Kidney (tissue), 14 donors: ENCODE results near the gene GTF2A2. TPM values are rescaled to one million over a fixed set of nuclear protein-coding genes. Genes with fewer than 3 reads are reported as not detected.
"Not testable (repeated sequence)": the region's sequence is repeated elsewhere in the genome, so short reads cannot be mapped to it uniquely, and the experiment has no call there.

Source experiments
- DNase-seq, 5 donors: peaks; one replicate each; pipeline ENCODE4 v3.0.0-alpha.2; 2013 to 2020
- FAIRE-seq: peaks from 2 replicates; lab custom pipeline; 2012; peaks lifted over from hg19 to GRCh38; lab: Jason Lieb, UNC
- H3K27ac ChIP-seq, 2 donors: one replicate each; pipeline ENCODE4 v1.7.0; 2013; ENCODE audit warnings: low read depth in 2 of 2, low read length in 2 of 2, inconsistent platforms in 1 of 2
- H3K27me3 ChIP-seq: one replicate; pipeline ENCODE4 v1.7.1; 2013; ENCODE audit warnings: low read length, inconsistent platforms; ENCODE audit not compliant: control insufficient read depth, insufficient read depth
- H3K36me3 ChIP-seq, 3 donors: one replicate each; pipeline versions ENCODE4 v1.7.0 to v1.7.1; 2013; ENCODE audit warnings: low read length in 3 of 3, control low read depth in 1 of 3, inconsistent platforms in 1 of 3; ENCODE audit not compliant: insufficient read depth in 3 of 3, control insufficient read depth in 2 of 3
- H3K4me1 ChIP-seq, 3 donors: one replicate each; pipeline versions ENCODE4 v1.7.0 to v1.7.1; 2013; ENCODE audit warnings: low read length in 3 of 3, inconsistent platforms in 1 of 3, low read depth in 1 of 3; ENCODE audit not compliant: control insufficient read depth in 2 of 3, insufficient read depth in 2 of 3
- H3K4me3 ChIP-seq, 3 donors: one replicate each; pipeline versions ENCODE4 v1.7.0 to v1.8.1; 2013; ENCODE audit warnings: low read length in 3 of 3, control low read depth in 1 of 3, inconsistent platforms in 1 of 3
- H3K9ac ChIP-seq, 3 donors: one replicate each; pipeline versions ENCODE4 v1.7.0 to v1.7.1; 2013; ENCODE audit warnings: low read length in 3 of 3, control low read depth in 1 of 3, inconsistent platforms in 1 of 3
- H3K9me3 ChIP-seq, 3 donors: one replicate each; pipeline versions ENCODE4 v1.7.0 to v1.7.1; 2013; ENCODE audit warnings: low read length in 3 of 3, control low read depth in 1 of 3, inconsistent platforms in 1 of 3; ENCODE audit not compliant: control insufficient read depth in 2 of 3, insufficient read depth in 1 of 3
- CTCF ChIP-seq: IDR thresholded peaks from 3 replicates; pipeline ENCODE4 v1.5.1; 2012; ENCODE audit warnings: mild to moderate bottlenecking, moderate library complexity, borderline replicate concordance; ENCODE audit not compliant: insufficient read depth; ENCODE audit errors: extremely low read depth
- intact Hi-C: fragments of 100-400 bp; cut with DNase I; formaldehyde crosslinking; loops from one replicate; pipeline ENCODE4 v1.11.1; 2022
- polyA plus RNA-seq: library from polyadenylated mRNA; stranded (reverse); fragments of 350-450 nt; fragmentation: Illumina TruSeq; extraction: RNeasy Lipid Tissue Mini Kit (QIAGEN cat#74804); gene quantifications from one replicate; pipeline ENCODE4 v1.2.3, GENCODE V29; 2014; ENCODE audit warnings: low read depth, low replicate concordance; ENCODE audit not compliant: insufficient read depth
- total RNA-seq: library from RNA; stranded (reverse); fragmentation: NEBNext Ultra II Directional; extraction: Animal tissue kit (Norgen Biotek cat#: 25700); gene quantifications from one replicate; pipeline ENCODE4 v1.2.1, GENCODE V29; 2021
- donor health status: control.
- donor health status: control.
- donor health status: control.
- donor health status: control.
- donor health status: control.
- donor health status: DM: yes; HTN: yes; CAD: no.
- donor health status: Normal renal cell carcinoma (clear cell type).

The GTF2A2 gene
- total and polyA plus RNA-seq, 2 donors from 2014 or later: 90.9 to 139 TPM

GRCh38 chr15:59649603-59650002 is 7.7 kb downstream of the GTF2A2 start:
- Histone ChIP-seq H3K9me3 (no peaks in the 10 kb centered on the region), H3K4me1 (peaks cover 0 to 2% (median 0%) of the 10 kb centered on the region in 3 donors), H3K27ac (no peak overlapping the region), H3K27me3 (no peaks in the 10 kb centered on the region), H3K9ac (no peak overlapping the region), H3K36me3 (peaks cover 2 to 21% (median 16%) of the 10 kb centered on the region in 3 donors), H3K4me3 (no peak overlapping the region)
- DNase-seq (no peak), FAIRE-seq (no peak)
- intact Hi-C loops: no loop called here
- no peak for TF ChIP-seq CTCF

GRCh38 chr15:59647085-59647484 is 10.2 kb downstream of the GTF2A2 start:
- intact Hi-C loops: no loop called here
- H3K9ac ChIP-seq: no peak overlapping the region
- no peaks in the 10 kb centered on the region for H3K27me3 ChIP-seq
- H3K36me3 ChIP-seq: peaks cover under 1 to 23% (median 14%) of the 10 kb centered on the region in 3 donors
- H3K27ac ChIP-seq: no peak overlapping the region
- DNase-seq (no peak), FAIRE-seq (no peak)
- no peak for TF ChIP-seq CTCF
- H3K9me3 ChIP-seq: no peaks in the 10 kb centered on the region
- no peaks in the 10 kb centered on the region for H3K4me1 ChIP-seq
- H3K4me3 ChIP-seq: no peak overlapping the region

- FAIRE-seq (no peak), DNase-seq (no peak)
- Histone ChIP-seq H3K36me3 (peaks cover 0 to 17% (median 14%) of the 10 kb centered on the region in 3 donors), H3K4me3 (no peak overlapping the region), H3K27ac (no peak overlapping the region), H3K9me3 (no peaks in the 10 kb centered on the region), H3K9ac (no peak overlapping the region), H3K27me3 (no peaks in the 10 kb centered on the region), H3K4me1 (no peaks in the 10 kb centered on the region)
- TF ChIP-seq CTCF: no peak
- intact Hi-C loops: no loop called here
These were observed 11.0 kb downstream of the GTF2A2 start for GRCh38 chr15:59646277-59646676.

- FAIRE-seq: not testable (repeated sequence)
These were observed 11.5 kb downstream of the GTF2A2 start for GRCh38 chr15:59645812-59646211.

More at GRCh38 chr15:59645812-59646211, 11.5 kb downstream of the GTF2A2 start:
- H3K27ac ChIP-seq, H3K9ac ChIP-seq, H3K27me3 ChIP-seq, H3K4me1 ChIP-seq, H3K4me3 ChIP-seq, intact Hi-C loops, H3K9me3 ChIP-seq, DNase-seq: not testable (repeated sequence)
- peaks cover 0 to 17% (median 16%) of the 10 kb centered on the region in 3 donors for H3K36me3 ChIP-seq
